Cerebellar cortex (tissue), 1 donor: ENCODE data around the gene FBXO47.
"Not testable (repeated sequence)": the region's sequence is repeated elsewhere in the genome, so short reads cannot be mapped to it uniquely, and the experiment has no call there.

Experiments
- DNase-seq: peaks from one replicate; pipeline ENCODE4 v3.0.0-alpha.2; 2015; ENCODE audit warnings: low spot score

Gene FBXO47

DNA sequence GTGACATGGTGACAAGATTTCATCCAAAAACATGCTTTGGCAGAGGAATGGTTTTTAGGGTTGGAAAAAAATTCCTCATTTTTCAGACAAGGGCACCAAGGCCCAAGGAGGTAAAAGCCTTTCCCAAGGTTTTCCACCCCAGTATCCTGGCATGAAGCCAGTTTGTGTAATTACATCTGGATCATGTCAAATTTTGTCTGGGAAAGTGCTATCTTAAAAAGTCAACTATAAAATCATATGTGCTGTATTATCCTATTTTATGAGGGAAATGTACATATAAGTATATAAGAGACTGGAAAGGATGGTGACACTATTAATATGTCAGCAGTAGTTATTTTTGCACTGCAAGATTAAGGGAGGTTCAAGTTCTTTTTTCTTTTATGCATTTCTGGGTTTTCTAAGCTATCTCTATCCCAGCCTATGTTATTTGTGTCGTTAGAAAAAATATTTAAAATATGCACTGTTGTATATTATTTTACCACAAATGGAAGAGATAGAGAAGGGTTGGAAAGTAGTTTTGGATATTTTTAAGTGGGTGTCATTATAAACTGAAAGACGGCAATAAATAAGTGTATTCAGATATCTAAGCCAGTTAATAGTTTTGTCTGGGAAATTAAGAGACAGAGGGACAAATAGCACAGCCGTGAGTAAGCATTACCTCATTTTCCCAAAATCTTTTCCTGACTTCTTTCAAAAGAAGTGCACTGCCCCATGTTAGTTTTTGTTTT is 13.5 kb upstream of the FBXO47 start:
- DNase-seq, result no peak

DNA sequence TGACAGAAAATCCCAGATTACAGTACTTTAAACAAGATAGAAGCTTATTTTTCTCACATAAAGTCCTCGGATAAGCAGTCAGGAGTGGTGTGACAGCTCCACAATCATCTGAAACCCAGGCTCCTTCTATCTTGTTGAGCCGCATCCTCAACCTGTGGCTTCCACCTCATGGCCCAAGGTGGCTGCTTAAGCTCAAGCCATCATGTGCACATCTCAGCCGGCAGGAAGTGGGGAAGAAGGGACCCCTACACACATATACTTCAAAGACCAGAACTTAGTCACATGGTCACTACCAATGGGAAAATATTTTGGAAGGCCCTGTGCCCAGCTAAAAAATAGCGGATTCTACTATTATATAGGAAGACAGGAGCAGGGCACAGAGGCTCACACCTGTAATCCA is 11.0 kb upstream of the FBXO47 start:
- DNase-seq, result no peak

DNA sequence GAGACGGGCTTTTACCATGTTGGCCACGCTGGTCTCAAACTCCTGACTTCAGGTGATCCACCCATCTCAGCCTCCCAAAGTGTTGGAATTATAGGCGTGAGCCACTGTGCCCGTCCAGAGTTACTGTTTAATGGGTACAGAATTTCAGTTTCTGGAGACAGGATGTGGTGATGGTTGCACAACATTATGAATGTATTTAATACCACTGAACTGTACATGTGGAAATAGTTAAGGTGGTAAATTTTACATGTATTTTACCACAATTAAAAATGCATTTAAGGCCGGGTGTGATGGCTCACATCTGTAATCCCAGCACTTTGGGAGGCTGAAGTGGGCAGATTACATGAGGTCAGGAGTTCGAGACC is 9.0 kb upstream of the FBXO47 start:
- not testable (repeated sequence) for DNase-seq

DNA sequence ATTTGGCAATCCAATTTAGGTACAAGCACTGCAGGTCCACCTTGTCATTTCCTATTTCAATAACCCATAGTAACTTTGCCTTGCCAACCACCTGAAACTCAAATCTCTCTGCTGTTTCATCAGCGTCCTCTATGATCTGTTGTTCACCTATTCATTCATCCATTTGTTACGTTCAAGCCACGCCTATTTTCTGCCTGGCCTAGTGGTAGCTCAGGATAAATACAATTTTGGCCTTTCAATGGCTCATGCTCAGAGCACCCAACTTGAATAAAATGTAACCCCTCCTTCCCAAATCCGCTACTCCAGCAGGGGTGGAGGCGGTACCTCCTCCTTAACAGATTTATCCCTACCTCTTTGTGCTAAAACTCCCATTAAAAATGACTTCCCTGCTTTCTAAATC is 3.6 kb upstream of the FBXO47 start:
- DNase-seq, result no peak

DNA sequence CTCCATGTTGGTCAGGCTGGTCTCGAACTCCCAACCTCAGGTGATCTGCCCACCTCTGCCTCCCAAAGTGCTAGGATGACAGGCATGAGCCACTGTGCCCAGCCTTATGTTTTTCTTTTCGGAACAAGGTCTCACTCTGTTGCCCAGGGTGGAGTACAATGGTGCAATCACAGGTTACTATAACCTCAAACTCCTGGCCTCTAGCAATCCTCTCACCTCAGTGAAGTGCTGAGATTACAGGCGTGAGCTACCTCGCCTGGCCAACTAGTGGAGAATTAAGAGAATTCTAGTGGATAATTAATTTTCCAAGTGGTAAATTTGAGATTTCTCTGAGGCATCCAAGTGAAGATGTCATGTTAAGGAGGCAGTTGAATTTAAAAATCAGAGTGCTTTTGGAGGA is 2.9 kb upstream of the FBXO47 start:
- no peak for DNase-seq

DNA sequence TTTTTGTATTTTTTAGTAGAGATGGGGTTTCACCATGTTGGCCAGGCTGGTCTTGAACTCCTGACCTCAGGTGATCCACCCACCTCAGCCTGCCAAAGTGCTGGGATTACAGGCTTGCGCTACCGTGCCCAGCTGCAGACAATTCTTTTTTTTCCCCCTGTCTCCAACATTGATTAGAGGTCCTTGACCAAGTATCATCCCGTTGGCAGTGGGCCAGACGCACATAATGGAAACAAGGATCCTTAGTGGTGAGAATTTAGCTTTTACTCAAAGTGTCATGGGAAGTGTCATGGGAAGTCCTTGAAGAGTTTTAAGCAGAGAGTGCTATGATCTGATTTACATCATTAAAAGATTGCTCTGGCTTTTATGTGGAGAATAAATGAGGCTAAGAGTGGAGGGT is 2.1 kb upstream of the FBXO47 start:
- DNase-seq, result no peak

DNA sequence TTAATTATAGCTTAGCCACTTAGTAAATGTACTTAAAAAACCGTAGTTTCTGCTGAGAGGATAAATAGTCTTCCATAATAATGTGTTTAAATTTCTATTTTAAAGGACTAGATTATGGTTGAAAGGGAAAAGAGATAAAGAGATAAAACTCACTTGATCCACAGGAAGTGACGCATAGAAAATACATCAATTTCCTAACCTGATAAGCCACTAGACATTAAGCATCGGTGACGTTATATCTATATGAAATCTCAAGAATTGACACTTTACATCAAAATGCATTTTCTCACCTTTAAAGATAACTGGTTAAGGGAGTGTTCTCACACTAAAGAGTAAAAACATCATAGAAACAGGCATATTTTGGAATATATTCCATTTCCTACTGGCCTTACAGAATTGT is 5.8 kb downstream of the FBXO47 start:
- DNase-seq, result no peak

DNA sequence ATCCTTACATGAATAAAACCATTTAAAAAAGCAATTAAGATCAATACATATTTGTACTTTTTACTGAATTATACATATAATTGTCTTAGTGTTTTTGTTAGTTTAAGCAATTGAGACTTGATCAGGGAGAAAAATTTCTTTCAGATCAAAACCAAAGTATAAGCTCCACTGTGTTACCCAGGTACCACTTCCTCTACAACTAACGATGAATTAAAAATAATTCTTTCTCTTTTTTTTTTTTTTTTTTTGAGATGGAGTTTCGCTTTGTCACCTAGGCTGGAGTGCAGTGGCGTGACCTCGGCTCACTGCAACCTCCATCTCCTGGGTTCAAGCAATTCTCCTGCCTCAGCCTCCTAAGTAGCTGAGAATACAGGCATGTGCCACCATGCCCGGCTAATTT is 6.8 kb downstream of the FBXO47 start:
- no peak for DNase-seq

DNA sequence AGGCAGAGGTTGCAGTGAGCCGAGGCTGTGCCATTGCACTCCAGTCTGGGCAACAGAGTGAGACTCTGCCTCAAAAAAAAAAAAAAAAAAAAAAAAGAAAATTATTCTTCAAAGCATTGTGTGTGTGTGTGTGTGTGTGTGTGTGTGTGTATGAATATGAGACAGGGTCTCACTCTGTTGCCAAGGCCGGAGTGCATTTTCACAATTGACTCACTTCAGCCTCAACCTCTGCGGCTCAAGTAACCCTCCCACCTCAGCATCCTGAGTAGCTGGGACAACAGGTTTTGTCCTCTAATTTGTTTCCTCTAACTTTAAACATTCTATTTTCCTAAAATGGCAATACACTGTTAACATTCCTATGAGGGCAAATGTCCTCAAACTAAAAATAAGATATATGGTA is 7.7 kb downstream of the FBXO47 start:
- no peak for DNase-seq

DNA sequence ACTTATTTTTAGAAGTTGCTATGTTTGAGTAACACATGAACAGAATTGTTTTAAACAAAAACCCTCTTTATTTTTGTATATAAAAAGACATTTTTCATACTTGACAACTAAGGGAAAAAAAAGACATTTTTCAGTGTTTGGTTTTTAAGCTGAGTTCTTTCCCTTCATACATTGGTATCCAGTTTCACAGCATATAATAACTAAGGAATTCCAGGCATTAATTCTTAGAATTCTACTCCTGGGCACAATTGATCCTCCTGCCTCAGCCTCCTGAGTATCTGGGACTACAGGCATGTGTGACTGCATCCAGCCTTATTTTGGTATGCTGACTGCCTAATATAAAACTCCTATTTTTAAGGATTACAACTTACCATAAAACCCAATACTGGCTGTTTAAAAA is 8.4 kb downstream of the FBXO47 start:
- no peak for DNase-seq

DNA sequence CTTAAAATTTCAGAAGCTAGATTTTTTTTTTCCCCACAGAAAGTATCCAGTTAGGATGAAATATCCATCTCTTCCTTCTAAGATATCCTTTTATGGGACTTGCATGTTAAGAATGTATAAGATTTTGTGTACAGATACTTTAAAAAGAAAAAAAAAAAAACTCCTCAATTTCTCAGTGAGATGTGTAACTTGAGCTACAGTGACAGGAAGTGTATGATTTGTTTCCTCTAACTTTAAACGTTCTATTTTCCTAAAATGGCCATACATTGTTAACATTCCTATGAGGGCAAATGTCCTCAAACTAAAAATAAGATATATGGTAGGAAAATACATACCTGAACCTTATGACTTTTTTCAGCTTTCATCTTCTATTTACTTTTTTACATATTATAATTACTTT is 8.9 kb downstream of the FBXO47 start:
- DNase-seq, result no peak

DNA sequence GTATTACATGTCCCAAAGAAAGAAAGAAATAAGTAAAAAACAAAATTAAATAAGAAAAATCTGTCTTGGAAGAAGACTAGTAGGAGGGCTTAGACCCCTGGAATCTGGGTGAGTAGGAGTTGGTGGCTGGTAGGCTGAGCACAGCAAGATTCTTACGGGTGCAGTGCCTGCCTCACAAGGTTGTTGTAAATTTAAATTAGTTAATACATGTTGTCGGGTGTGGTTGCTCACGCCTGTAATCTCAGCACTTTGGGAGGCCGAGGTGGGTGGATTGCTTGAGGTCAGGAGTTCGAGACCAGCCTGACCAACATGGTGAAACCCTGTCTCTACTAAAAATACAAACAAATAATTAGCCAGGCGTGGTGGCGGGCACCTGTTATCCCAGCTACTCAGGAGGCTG is 13.4 kb downstream of the FBXO47 start:
- DNase-seq, result not testable (repeated sequence)

DNA sequence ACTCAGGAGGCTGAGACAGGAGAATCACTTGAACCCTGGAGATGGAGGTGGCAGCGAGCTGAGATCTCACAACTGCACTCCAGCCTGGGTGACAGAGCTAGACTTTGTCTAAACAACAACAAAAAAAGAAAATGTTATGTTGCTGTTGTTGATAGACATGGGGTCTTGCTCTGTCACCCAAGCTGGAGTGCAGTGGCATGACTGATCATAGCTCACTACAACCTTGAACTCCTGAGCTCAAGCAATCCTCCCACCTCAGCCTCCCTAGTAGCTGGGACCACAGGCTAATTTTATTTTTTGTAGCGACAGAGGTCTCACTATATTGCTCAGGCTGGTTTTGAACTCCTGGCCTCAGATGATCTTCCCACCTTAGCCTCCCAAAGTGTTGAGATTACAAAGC is 20.0 kb downstream of the FBXO47 start:
- no peak for DNase-seq

DNA sequence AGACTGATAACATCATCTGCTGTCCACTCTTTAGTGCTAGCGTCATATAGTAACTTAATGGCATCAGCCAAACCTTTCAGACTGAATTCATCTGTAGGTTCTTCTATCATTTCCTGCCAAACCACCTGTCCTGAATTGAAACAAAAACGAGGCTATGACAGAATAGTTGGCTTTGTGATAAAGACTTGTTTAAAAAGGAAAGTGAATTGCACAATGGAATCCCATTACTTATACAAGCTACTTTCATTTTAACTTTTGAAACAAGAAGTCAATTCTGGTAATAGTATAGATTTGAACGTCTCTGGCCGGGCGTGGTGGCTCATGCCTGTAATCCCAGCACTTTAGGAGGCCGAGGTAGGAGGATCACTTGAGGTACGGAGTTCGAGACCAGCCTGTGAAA is 23.6 kb downstream of the FBXO47 start:
- no peak for DNase-seq

DNA sequence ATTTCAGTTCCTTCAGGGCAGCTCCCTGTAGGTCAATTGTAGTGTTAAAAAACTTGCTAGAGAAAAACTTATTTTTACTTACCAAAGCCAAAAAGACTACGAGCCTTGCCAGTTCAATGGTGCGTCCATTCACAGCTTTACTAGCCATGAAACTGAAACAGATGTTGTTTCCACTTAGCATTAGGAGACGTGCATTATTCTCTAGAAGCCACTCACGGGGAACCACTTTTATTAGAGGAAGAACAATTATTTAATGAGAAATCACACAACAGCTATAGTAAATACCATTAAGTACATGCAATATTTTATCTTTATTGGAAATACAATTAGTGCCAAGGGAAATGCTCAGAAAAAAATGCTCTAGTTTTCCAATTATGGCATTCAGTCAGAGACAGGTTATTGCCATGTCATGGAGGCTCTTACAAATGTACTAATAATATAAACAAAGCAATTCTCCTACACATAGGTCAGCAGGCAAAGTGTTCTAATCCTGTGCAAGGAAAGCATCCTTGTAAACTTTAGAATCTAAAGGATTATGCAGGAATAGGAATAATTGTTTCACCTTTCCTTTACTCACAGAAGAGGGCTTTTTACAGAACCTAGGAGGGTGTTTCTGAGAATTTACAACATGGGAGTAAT is 24.4 kb downstream of the FBXO47 start:
- no peak for DNase-seq

DNA sequence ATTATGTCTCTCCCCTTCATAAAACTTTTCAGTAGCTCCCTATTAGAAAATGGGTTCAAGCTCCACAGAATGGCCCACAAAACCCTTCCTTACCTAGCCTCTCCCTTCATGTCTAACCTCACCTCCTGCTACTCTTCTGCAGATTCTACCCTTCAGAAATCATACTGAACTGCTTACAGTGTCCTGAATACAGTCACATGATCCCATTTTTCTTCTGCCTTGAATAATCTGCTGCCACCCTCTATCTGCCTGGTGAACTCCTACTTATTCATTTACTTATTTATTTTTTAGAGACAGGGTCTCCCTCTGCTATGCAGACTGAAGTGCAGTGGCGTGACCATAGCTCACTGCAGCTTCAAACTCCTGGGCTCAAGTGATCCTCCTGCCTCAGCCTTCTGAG is 26.8 kb downstream of the FBXO47 start:
- DNase-seq, result no peak

DNA sequence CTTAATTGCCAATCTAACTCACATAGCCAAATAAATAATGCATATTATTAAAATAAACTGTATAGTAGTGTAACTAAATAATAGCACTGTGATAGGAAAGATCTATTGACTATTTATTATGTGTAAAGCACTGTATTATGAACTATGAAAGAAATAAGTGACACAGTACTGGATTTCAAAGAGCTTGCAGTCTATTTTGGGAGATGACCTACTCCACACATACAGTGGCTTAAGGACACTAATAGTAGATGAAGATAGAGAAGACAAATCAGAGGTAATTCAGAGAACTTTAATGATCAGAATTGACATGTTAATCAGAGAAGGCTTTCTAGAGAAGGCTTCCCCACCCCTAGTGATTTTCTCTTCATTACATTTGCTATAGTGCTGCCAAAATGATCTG is 27.2 kb downstream of the FBXO47 start:
- no peak for DNase-seq

DNA sequence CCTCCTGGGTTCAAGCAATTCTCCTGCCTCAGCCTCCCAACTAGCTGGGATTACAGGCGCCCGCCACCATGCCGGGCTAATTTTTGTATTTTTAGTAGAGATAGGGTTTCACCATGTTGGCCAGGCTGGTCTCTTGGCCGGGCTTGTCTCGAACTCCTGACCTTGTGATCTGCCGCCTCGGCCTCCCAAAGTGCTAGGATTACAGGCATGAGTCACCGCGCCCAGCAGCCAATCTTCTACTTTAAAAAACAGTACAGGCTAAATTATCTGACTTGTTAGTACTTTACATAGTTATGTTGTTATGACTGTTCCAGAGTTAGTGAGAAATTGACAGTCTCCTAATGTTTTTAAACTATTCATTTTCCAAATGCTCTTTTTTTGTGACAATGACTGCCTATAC is 33.2 kb downstream of the FBXO47 start:
- DNase-seq, result not testable (repeated sequence)

DNA sequence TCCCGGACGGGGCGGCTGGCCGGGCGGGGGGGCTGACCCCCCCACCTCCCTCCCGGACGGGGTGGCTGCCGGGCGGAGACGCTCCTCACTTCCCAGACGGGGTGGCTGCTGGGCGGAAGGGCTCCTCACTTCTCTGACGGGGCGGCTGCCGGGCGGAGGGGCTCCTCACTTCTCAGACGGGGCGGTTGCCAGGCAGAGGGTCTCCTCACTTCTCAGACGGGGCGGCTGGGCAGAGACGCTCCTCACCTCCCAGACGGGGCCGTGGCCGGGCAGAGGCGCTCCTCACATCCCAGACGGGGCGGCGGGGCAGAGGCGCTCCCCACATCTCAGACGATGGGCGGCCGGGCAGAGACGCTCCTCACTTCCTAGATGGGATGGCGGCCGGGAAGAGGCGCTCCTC is 36.4 kb downstream of the FBXO47 start:
- DNase-seq, result not testable (repeated sequence)

DNA sequence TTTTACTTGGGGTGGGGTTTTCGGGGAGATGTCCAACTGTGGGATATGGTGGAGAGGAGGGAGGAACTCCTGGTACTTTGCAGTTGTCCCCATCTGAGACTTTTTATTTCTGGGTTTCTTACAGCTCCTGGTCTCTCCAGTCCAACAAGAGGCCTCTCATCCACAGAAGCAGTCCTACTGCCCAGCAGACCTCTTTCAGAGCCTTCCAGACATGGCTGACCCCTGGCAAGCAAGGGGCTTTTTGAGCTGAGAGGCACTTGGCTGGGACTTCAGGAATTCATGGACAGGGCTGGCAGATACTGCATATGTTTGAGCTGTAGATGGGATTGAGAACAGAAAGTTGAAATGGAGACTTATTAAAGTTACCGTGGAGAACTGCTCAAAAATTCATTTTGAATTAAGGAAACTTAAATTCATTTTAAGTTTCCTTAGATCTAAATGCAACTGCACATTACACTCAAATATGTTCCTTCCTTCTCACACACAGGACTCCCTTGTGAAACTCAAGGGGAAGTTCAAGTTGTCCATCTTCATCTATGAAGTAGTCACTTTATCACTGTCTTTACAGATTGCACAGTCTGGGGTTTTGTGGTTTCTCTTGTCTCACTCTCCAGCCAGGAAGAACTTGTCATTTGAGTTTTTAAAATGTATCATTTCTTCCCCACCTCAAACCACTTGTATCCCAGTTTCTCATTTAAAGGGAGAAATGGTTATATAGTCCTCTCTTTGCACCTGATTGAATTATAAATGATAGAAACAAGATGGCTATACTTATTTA is 40.7 kb downstream of the FBXO47 start:
- DNase-seq, result peak; percentile 39

DNA sequence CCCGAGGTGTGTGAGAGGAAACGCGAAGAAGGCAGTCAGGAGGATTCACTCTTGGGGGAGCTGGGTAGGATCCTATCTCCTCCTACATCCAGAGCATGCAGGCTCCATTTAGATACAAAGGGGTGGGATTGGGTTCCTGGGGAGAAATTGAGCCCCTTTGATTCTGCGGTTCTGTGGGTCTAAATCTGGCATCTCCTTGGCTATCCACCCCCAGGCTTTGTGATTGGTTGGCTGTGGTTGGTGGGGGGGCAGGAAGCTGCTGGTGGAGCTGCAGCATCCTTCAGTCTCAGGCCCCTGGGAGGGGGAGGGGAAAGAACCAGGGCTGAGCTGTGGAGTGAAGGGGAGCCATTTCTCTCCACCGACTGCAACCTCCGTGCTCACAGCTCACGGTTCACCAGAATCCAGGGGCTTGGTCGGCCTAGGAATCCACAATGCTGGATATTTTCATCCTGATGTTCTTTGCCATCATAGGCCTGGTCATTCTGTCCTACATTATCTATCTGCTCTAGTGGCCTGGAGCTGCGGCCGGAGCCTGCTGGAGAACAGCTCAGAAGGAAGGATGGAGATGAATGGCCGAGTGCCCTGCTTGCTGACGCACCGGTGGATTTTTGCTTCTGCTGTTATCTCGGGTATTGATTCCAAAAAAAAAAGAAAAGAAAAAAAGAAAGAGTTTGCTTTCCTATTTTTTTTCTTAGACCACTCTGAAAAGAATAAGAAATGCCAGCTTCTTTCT is 41.8 kb downstream of the FBXO47 start, which contains the start of gene LASP1NB:
Gene LASP1NB (plus strand): TSS at position 352 of the 733 bp plus-strand sequence.
- DNase-seq, result peak; percentile 94

DNA sequence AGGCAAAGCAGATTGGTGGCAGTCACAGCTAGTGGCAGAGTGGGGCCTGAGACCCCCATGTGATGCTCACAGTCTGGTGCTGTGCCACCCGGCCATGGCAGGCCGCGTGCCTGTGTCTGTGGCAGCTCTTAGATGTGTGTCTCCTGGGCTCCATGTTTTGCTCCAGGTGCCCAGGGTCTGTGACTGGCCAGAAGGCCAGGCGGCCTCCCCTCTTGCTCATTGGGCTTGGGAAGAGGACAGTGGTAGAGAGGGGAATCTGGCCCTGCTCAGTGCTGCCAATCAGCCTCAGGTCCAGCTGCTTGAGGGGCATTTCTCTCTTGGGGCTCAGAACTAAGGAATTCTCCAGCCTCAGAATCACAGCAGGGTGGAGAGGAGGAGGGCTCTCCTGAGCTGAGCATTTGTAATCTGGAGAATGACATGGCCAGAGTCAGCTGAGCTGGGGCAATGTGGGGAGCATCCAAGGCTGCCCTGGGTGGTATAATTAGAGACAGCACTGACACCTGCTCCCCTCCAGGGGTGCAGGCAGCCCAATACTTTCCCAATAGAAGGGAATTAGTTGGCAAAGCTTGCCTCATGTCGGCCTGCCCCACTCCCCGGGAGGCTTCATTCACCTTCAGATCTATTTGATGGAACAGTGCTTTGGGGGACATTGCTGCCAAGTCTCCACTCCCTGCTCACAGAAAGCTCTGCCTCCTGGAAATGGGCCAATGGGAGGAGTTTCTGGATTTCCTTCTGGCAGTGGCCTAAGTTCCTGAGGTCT is 44.5 kb downstream of the FBXO47 start:
- DNase-seq, result peak; percentile 87
